ENCODE data around the gene TMEM176A.
A peak's percentile ranks its signal among the peaks of the same experiment; 100 is the strongest.

The TMEM176A gene

GRCh38 chr7:150800581-150801241 lies at the start of gene TMEM176A:
TMEM176A (plus strand) TSS chr7:150800769; CDS start chr7:150801551, 782 bp downstream.
- in situ Hi-C loops (cut with MboI; ENCODE audit: low pct_unique_long_range_greater_than_20kb, low sequenced_read_pairs, unreplicated experiment) = no loop called here
- TF ChIP-seq CTCF (IDR thresholded peaks at IDR 0.05; ENCODE audit: extremely low read depth, insufficient read depth, missing control alignments) = no peak
- peak; percentile 43 for DNase-seq (ENCODE audit: low spot score)

- in situ Hi-C loops (cut with MboI; ENCODE audit: low pct_unique_long_range_greater_than_20kb, low sequenced_read_pairs, unreplicated experiment) = loop anchor here (10.0 kb wide), 1 partner anchor 307 kb away; no protein-coding TSS in a partner anchor
- DNase-seq (ENCODE audit: low spot score) = no peak
- no peak for TF ChIP-seq CTCF (IDR thresholded peaks at IDR 0.05; ENCODE audit: extremely low read depth, insufficient read depth, missing control alignments)
Measured at GRCh38 chr7:150751702-150752101, 48.9 kb upstream of the TMEM176A start.

- no peak for DNase-seq (ENCODE audit: low spot score)
- no peak for TF ChIP-seq CTCF (IDR thresholded peaks at IDR 0.05; ENCODE audit: extremely low read depth, insufficient read depth, missing control alignments)
- in situ Hi-C loops (cut with MboI; ENCODE audit: low pct_unique_long_range_greater_than_20kb, low sequenced_read_pairs, unreplicated experiment) = loop anchor here (10.0 kb wide), 1 partner anchor 308 kb away; no protein-coding TSS in a partner anchor
Measured at GRCh38 chr7:150753239-150753638, 47.3 kb upstream of the TMEM176A start.

- peak; percentile 52 for DNase-seq (ENCODE audit: low spot score)
- in situ Hi-C loops (cut with MboI; ENCODE audit: low pct_unique_long_range_greater_than_20kb, low sequenced_read_pairs, unreplicated experiment) = loop anchor here (10.0 kb wide), 1 partner anchor 309 kb away; no protein-coding TSS in a partner anchor
Measured at GRCh38 chr7:150753826-150754603, 46.6 kb upstream of the TMEM176A start.

GRCh38 chr7:150754951-150755350 lies 45.6 kb upstream of the TMEM176A start:
- no peak for TF ChIP-seq CTCF (IDR thresholded peaks at IDR 0.05; ENCODE audit: extremely low read depth, insufficient read depth, missing control alignments)
- in situ Hi-C loops (cut with MboI; ENCODE audit: low pct_unique_long_range_greater_than_20kb, low sequenced_read_pairs, unreplicated experiment) = loop anchor here (10.0 kb wide), 1 partner anchor 310 kb away; no protein-coding TSS in a partner anchor
- no peak for DNase-seq (ENCODE audit: low spot score)

More at GRCh38 chr7:150753826-150754603, 46.6 kb upstream of the TMEM176A start:
- TF ChIP-seq CTCF (IDR thresholded peaks at IDR 0.05; ENCODE audit: extremely low read depth, insufficient read depth, missing control alignments) = peak; percentile 42

GRCh38 chr7:150755473-150756099 lies 45.0 kb upstream of the TMEM176A start:
- TF ChIP-seq CTCF (IDR thresholded peaks at IDR 0.05; ENCODE audit: extremely low read depth, insufficient read depth, missing control alignments) = no peak
- DNase-seq (ENCODE audit: low spot score) = peak; percentile 39
- in situ Hi-C loops (cut with MboI; ENCODE audit: low pct_unique_long_range_greater_than_20kb, low sequenced_read_pairs, unreplicated experiment) = loop anchor here (10.0 kb wide), 1 partner anchor 311 kb away; no protein-coding TSS in a partner anchor
